Endothelial cell of umbilical vein (primary cell): ENCODE data around the gene SYT11. TPM values are rescaled to one million over a fixed set of nuclear protein-coding genes. Genes with fewer than 3 reads are reported as not detected.

Experiments
- BruUV-seq: library from RNA; stranded (reverse); fragments of 400-500 nt; replicated peaks from 2 replicates; lab custom pipeline; 2021; lab: Mats Ljungman, UMichigan
- CTCF ChIA-PET: fragments of 300-600, 350-600 bp; sonication (Branson Sonifier 250); formaldehyde crosslinking; loops from one replicate; lab custom pipeline; 2021; ENCODE audit warnings: antibody characterized with exemption, inconsistent platforms; lab: Charles Lee
- POLR2A ChIA-PET: fragments of 300-600, 350-600 bp; sonication (Branson Sonifier 250); formaldehyde crosslinking; loops from one replicate; lab custom pipeline; 2021; ENCODE audit warnings: antibody characterized with exemption, inconsistent platforms; lab: Charles Lee
- DNase-seq: peaks from one replicate; pipeline ENCODE4 v3.0.0-alpha.2; 2011; ENCODE audit warnings: low read depth, low spot score
- FAIRE-seq: peaks from 2 replicates; lab custom pipeline; 2011; peaks lifted over from hg19 to GRCh38; lab: Jason Lieb, UNC
- H2AFZ ChIP-seq: 2 replicates; pipeline ENCODE4 v1.6.0; 2012; ENCODE audit warnings: low read depth, low read length, control low read depth, inconsistent platforms
- H3K27ac ChIP-seq: 2 replicates; pipeline ENCODE4 v1.5.1; 2011; ENCODE audit warnings: low read depth, mild to moderate bottlenecking, control low read depth, low read length, moderate library complexity; ENCODE audit not compliant: insufficient read depth
- H3K27me3 ChIP-seq, 2 experiments: 2 replicates each; pipeline versions ENCODE4 v1.6.0 to v1.6.1; 2011; ENCODE audit warnings: low read length in 2 of 2, mixed read lengths in 1 of 2; ENCODE audit not compliant: control insufficient read depth in 2 of 2, insufficient read depth in 2 of 2
- H3K36me3 ChIP-seq, 2 experiments: 2 replicates in 1 of 2; 3 replicates in 1 of 2; pipeline ENCODE4 v1.5.1; 2011; ENCODE audit warnings: low read length in 2 of 2, mild to moderate bottlenecking in 1 of 2, moderate library complexity in 1 of 2; ENCODE audit not compliant: control insufficient read depth in 2 of 2, insufficient read depth in 2 of 2; ENCODE audit errors: extremely low read depth in 1 of 2
- H3K4me1 ChIP-seq: 3 replicates; pipeline ENCODE4 v1.5.1; 2011; ENCODE audit warnings: mild to moderate bottlenecking, low read length; ENCODE audit not compliant: control insufficient read depth, insufficient read depth; ENCODE audit errors: extremely low read depth
- H3K4me2 ChIP-seq: 2 replicates; pipeline ENCODE4 v1.6.1; 2011; ENCODE audit warnings: low read length, control low read depth, mixed read lengths; ENCODE audit not compliant: insufficient read depth
- H3K4me3 ChIP-seq, 3 experiments: fragments of 200-600 bp in 1 of 3; sonication (generic), shearing (Covaris generic) in 1 of 3; replicated peaks in 1 of 3; 2 replicates each; pipeline ENCODE4 v1.5.1; 2011 to 2016; ENCODE audit warnings: control low read depth in 3 of 3, low read length in 3 of 3, mild to moderate bottlenecking in 2 of 3, inconsistent platforms in 1 of 3, low read depth in 1 of 3, moderate library complexity in 1 of 3; ENCODE audit not compliant: insufficient read depth in 1 of 3
- H3K79me2 ChIP-seq: 2 replicates; pipeline ENCODE4 v1.6.0; 2012; ENCODE audit warnings: low read length, inconsistent platforms; ENCODE audit not compliant: control insufficient read depth, insufficient read depth
- H3K9ac ChIP-seq: replicated peaks from 2 replicates; pipeline ENCODE3; 2011; ENCODE audit warnings: low read length, control low read depth; ENCODE audit not compliant: insufficient read depth; ENCODE audit errors: extremely low read depth
- H3K9me1 ChIP-seq: replicated peaks from 3 replicates; pipeline ENCODE4 v1.6.0; 2011; ENCODE audit warnings: mild to moderate bottlenecking, low read length; ENCODE audit not compliant: control insufficient read depth, insufficient read depth; ENCODE audit errors: extremely low read depth
- H3K9me3 ChIP-seq: replicated peaks from 2 replicates; pipeline ENCODE4 v1.5.1; 2012; ENCODE audit warnings: low read length, inconsistent platforms; ENCODE audit not compliant: control insufficient read depth, insufficient read depth
- H4K20me1 ChIP-seq: replicated peaks from 2 replicates; pipeline ENCODE3; 2011; ENCODE audit warnings: mild to moderate bottlenecking, low read length; ENCODE audit not compliant: control insufficient read depth, insufficient read depth; ENCODE audit errors: extremely low read depth
- CTCF ChIP-seq, 2 donors: IDR thresholded peaks; 1 replicate in 1 of 2; 2 replicates in 1 of 2; pipeline ENCODE4 v1.5.1; 2011; ENCODE audit warnings: low read length in 2 of 2, mild to moderate bottlenecking in 2 of 2, moderate library complexity in 2 of 2, control low read depth in 1 of 2, inconsistent platforms in 1 of 2, low read depth in 1 of 2; ENCODE audit not compliant: insufficient read depth in 1 of 2; ENCODE audit errors: extremely low read depth in 1 of 2
- EZH2 ChIP-seq: IDR thresholded peaks from 2 replicates; pipeline ENCODE4 v1.6.1; 2012; ENCODE audit warnings: borderline replicate concordance, low read depth, mild to moderate bottlenecking, moderate library complexity, low read length, inconsistent platforms; ENCODE audit not compliant: severe bottlenecking
- FOS ChIP-seq: IDR thresholded peaks from 2 replicates; pipeline ENCODE4 v1.6.1; 2011; ENCODE audit warnings: mild to moderate bottlenecking, low read length, moderate library complexity, borderline replicate concordance; ENCODE audit not compliant: insufficient read depth
- GATA2 ChIP-seq: IDR thresholded peaks from 2 replicates; pipeline ENCODE4 v1.7.0; 2011; ENCODE audit warnings: low read depth, mild to moderate bottlenecking, moderate library complexity, mixed read lengths, low read length; ENCODE audit not compliant: insufficient read length, insufficient read depth
- JUN ChIP-seq: IDR thresholded peaks from 2 replicates; pipeline ENCODE4 v1.6.1; 2011; ENCODE audit warnings: borderline replicate concordance, low read depth; ENCODE audit not compliant: insufficient read length, insufficient read depth
- MAX ChIP-seq: IDR thresholded peaks from 2 replicates; pipeline ENCODE4 v1.6.1; 2011; ENCODE audit not compliant: insufficient read depth, insufficient read length
- MYC ChIP-seq: IDR thresholded peaks from one replicate; pipeline ENCODE4 v1.6.1; 2011; ENCODE audit warnings: mild to moderate bottlenecking, low read depth, low read length
- POLR2A ChIP-seq: IDR thresholded peaks from 2 replicates; pipeline ENCODE4 v1.6.1; 2012; ENCODE audit warnings: low read depth, mild to moderate bottlenecking, control low read depth, low read length
- POLR2AphosphoS5 ChIP-seq: IDR thresholded peaks from 2 replicates; pipeline ENCODE4 v1.6.1; 2012; ENCODE audit warnings: low read depth, mild to moderate bottlenecking, control low read depth, low read length, moderate library complexity; ENCODE audit not compliant: insufficient read depth
- dilution Hi-C: fragments of 300-500 bp; cut with MboI; formaldehyde crosslinking; loops from one replicate; pipeline ENCODE4 v1.15.0; 2019; ENCODE audit warnings: low sequenced_read_pairs; ENCODE audit not compliant: extremely low pct_ligation_motif_present
- intact Hi-C: fragments of 100-400 bp; cut with micrococcal nuclease; formaldehyde crosslinking; loops from one replicate; pipeline ENCODE4 v1.10.0; 2022
- polyA plus RNA-seq, 4 experiments: library from polyadenylated mRNA; depleted of rRNA in 3 of 4; stranded (reverse) in 3 of 4; unstranded in 1 of 4; fragments of >200 nt; gene quantifications; 2 replicates each; pipeline versions ENCODE4 v1.2.1 to v1.2.3, GENCODE V29; 2011 to 2012; ENCODE audit warnings: missing spikeins in 1 of 4
- total RNA-seq: library from RNA; stranded (reverse); gene quantifications from 2 replicates; pipeline ENCODE4 v1.2.3, GENCODE V29; 2021

Gene SYT11
- total and polyA plus RNA-seq, 2 donors (not counting 3 experiments of a cell fraction or from before 2014, with no cell fraction given), result 28.2 to 36.5 TPM

- H3K27me3 ChIP-seq, result no peaks in the 10 kb centered on the region
- no peak overlapping the region for H3K4me3 ChIP-seq
- FAIRE-seq (no peak), DNase-seq (no peak)
- H3K27ac ChIP-seq, result no peak overlapping the region
- H3K9me1 ChIP-seq, result no peaks in the 10 kb centered on the region
- dilution Hi-C loops (no loop called here), intact Hi-C loops (no loop called here)
- ChIA-PET POLR2A (no interaction called here), CTCF (interaction anchor here (0.6 to 1.1 kb wide), 2 partner anchors 15 to 189 kb away, joined by 3 read pairs; no protein-coding TSS in a partner anchor)
- no peak overlapping the region for H3K9ac ChIP-seq
- H3K36me3 ChIP-seq, result peaks cover 0 to 4% of the 10 kb centered on the region in 2 experiments
- no peak overlapping the region for H2AFZ ChIP-seq
- H3K9me3 ChIP-seq, result no peaks in the 10 kb centered on the region
- H3K4me2 ChIP-seq, result no peak overlapping the region
- no peaks in the 10 kb centered on the region for H3K79me2 ChIP-seq
- BruUV-seq, result no TSS peak
- no peaks in the 10 kb centered on the region for H4K20me1 ChIP-seq
- no peak for TF ChIP-seq EZH2
- no peak for TF ChIP-seq MYC
- no peak for TF ChIP-seq MAX
- no peak for TF ChIP-seq JUN
- no peak for TF ChIP-seq FOS
- TF ChIP-seq GATA2, result no peak
- no peak for TF ChIP-seq POLR2A
- TF ChIP-seq CTCF (IDR thresholded peaks at IDR 0.05; ENCODE audit: extremely low read depth in 1 of 2, insufficient read depth in 1 of 2, low read depth in 1 of 2, low read length in 2 of 2), result no peak
- no peak for TF ChIP-seq POLR2AphosphoS5
- no peaks in the 10 kb centered on the region for H3K4me1 ChIP-seq
Measured at GRCh38 chr1:155877945-155878344, 18.6 kb downstream of the SYT11 start.
